Smooth muscle cell (in vitro differentiated cells): ENCODE data around the gene CIDEA. TPM values are rescaled to one million over a fixed set of nuclear protein-coding genes. Genes with fewer than 3 reads are reported as not detected.
A peak's percentile ranks its signal among the peaks of the same experiment; 100 is the strongest.

Source experiments
- DNase-seq: peaks from one replicate; lab custom pipeline; 2025; ENCODE audit not compliant: unreplicated experiment; lab: John Stamatoyannopoulos, UW
- H2AFZ ChIP-seq: fragments of 200-600 bp; sonication (generic); 2 replicates; pipeline ENCODE4 v1.6.0; 2016; ENCODE audit warnings: antibody characterized with exemption, low read depth, mild to moderate bottlenecking
- H3F3A ChIP-seq: fragments of 200-600 bp; sonication (generic); 2 replicates; pipeline ENCODE4 v1.6.0; 2017; ENCODE audit warnings: antibody characterized with exemption, low read depth
- H3K27ac ChIP-seq: fragments of 200-600 bp; sonication (generic); 2 replicates; pipeline ENCODE4 v1.5.1; 2016; ENCODE audit warnings: low read depth, mild to moderate bottlenecking
- H3K27me3 ChIP-seq: fragments of 200-600 bp; sonication (generic); 2 replicates; pipeline ENCODE4 v1.6.1; 2016; ENCODE audit warnings: low read depth, mild to moderate bottlenecking
- H3K36me3 ChIP-seq: fragments of 200-600 bp; sonication (generic); 2 replicates; pipeline ENCODE4 v1.5.1; 2016; ENCODE audit warnings: low read depth
- H3K4me1 ChIP-seq: fragments of 200-600 bp; sonication (generic); 2 replicates; pipeline ENCODE4 v1.5.1; 2016; ENCODE audit warnings: low read depth
- H3K4me2 ChIP-seq: fragments of 200-600 bp; sonication (generic); 2 replicates; pipeline ENCODE4 v1.6.0; 2016; ENCODE audit warnings: mild to moderate bottlenecking
- H3K4me3 ChIP-seq: fragments of 200-600 bp; sonication (generic); 2 replicates; pipeline ENCODE4 v1.5.1; 2016; ENCODE audit warnings: mild to moderate bottlenecking
- H3K79me2 ChIP-seq: fragments of 200-600 bp; sonication (generic); 2 replicates; pipeline ENCODE4 v1.6.0; 2016; ENCODE audit warnings: low read depth, mild to moderate bottlenecking
- H3K9ac ChIP-seq: fragments of 200-600 bp; sonication (generic); 2 replicates; pipeline ENCODE4 v1.6.0; 2016; ENCODE audit warnings: low read depth
- H3K9me3 ChIP-seq: fragments of 200-600 bp; sonication (generic); replicated peaks from 2 replicates; pipeline ENCODE4 v1.5.1; 2016; ENCODE audit warnings: low read depth
- H4K20me1 ChIP-seq: fragments of 200-600 bp; sonication (generic); 2 replicates; pipeline ENCODE4 v1.6.0; 2016; ENCODE audit warnings: low read depth
- WGBS: methylation state at CpG from one replicate; pipeline ENCODE4 v1.1.7; 2016; ENCODE audit warnings: low lambda C conversion rate; 5-methylcytosine and 5-hydroxymethylcytosine counted together
- polyA plus RNA-seq: library from polyadenylated mRNA; unstranded; fragments of >200 nt; fragmentation: Nextera tagmentation; extraction: Ambion mirVana; gene quantifications from 2 replicates; pipeline ENCODE4 v1.2.1, GENCODE V29; 2016
- total RNA-seq: library from RNA; depleted of rRNA; stranded (reverse); fragments of >200 nt; gene quantifications from 2 replicates; pipeline ENCODE4 v1.2.3, GENCODE V29; 2014
- TF ChIP-seq, protein P1 (sequence below): fragments of 200-600 bp; sonication (generic); IDR thresholded peaks from 2 replicates; pipeline ENCODE4 v1.5.1; 2017; ENCODE audit warnings: borderline replicate concordance, mild to moderate bottlenecking, antibody characterized with exemption; ENCODE audit not compliant: insufficient read depth, poor library complexity, severe bottlenecking

CIDEA gene
- total and polyA plus RNA-seq, 2 experiments from 2014 or later, result not detected

DNA sequence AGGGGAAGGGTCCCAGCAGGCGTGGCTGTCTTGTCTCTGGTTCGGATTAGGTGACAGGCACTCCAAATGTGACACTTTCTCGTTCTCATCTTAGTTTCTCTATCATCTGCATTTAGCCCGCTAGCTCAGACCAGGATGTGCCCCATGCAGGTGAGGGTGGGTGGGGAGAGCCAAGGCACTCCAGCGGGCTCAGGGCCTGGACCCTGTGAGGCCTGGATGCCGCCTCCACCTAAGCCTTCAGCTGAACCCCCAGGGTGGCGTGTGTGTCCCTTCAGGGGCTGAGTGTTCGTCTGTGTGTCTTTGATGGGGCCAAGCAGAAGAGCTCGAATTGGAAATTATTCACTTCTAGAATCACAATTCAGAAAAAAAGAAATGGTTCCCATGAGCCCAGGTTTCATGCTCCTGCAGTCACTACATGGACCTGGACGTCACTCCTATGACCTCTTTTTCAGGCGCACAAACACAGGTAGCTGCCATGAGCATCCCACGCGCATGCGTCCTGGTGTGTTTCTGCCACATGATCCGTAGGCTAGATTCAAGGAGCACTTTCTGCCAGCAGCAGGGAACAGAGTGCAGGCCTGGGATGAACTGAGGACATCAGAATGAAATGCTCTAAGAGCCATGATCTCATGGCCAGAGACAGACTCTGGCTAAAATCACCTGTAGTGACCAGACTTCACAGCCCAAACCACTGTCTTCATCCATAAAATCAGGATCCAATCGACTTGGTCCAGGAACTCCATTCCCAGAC is 25.8 kb downstream of the CIDEA start:
- Histone ChIP-seq H2AFZ (no peak overlapping the region), H3K79me2 (no peaks in the 10 kb centered on the region), H3K9ac (peak overlapping the region; percentile 80), H3K27me3 (no peaks in the 10 kb centered on the region), H3K4me2 (peak overlapping the region; percentile 76), H3K27ac (peak overlapping the region; percentile 99), H3K4me3 (no peak overlapping the region), H3F3A (peaks cover 3% of the 10 kb centered on the region), H3K4me1 (peaks cover 22% of the 10 kb centered on the region), H3K9me3 (no peaks in the 10 kb centered on the region), H4K20me1 (no peaks in the 10 kb centered on the region), H3K36me3 (no peaks in the 10 kb centered on the region)
- TF ChIP-seq, protein P1, sequence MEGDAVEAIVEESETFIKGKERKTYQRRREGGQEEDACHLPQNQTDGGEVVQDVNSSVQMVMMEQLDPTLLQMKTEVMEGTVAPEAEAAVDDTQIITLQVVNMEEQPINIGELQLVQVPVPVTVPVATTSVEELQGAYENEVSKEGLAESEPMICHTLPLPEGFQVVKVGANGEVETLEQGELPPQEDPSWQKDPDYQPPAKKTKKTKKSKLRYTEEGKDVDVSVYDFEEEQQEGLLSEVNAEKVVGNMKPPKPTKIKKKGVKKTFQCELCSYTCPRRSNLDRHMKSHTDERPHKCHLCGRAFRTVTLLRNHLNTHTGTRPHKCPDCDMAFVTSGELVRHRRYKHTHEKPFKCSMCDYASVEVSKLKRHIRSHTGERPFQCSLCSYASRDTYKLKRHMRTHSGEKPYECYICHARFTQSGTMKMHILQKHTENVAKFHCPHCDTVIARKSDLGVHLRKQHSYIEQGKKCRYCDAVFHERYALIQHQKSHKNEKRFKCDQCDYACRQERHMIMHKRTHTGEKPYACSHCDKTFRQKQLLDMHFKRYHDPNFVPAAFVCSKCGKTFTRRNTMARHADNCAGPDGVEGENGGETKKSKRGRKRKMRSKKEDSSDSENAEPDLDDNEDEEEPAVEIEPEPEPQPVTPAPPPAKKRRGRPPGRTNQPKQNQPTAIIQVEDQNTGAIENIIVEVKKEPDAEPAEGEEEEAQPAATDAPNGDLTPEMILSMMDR, result no peak
- 92% methylated on average over 16 of the region's 16 CpGs for WGBS
- DNase-seq, result no peak

DNA sequence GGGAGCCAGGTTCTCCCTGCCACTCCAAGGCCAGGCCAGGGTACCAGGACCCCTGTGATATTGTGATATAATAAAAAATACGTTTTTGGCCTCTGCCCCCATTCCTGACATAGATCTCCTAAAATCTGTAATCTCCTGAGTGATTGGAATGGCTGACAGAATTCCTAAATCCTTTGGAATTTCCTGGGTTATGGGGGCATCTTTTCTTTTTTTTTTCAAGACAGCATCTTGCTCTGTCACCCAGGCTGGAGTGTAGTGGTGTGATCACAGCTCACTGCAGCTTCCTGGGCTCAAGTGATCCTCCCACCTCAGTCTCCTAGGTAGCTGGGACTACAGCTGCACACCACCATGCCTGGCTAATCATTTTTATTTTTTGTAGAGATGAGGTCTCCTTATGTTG is 27.7 kb downstream of the CIDEA start:
- peak overlapping the region; percentile 79 for H3K9ac ChIP-seq
- H3K4me2 ChIP-seq, result peak overlapping the region; percentile 37

DNA sequence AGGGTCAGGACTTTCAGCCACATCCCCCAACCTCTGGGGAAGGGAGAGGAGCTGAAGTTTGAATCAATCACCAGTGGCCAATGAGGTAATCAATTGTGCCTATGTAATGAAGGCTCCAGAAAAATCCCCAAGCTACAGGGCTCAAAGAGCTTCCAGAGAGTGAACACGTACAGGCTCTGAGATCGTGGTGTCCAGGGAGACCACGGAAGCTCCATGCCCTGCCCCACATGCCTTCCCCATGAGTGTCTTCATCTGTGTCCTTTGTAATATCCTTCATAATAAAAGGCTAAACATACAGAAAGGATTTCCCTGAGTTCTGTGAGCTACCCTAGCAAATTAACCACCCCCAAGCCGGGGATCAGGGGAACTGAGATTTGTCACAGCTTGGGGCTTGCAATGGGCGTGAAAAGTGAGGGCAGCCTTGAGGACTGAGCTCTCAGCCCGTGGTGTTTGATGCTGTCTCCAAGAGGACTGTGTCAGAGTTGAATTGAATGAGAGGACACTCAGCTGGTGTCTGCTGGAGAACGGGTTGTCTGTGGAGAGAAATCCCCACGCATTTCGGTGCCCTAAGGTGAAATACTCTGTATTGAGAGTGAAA is 28.4 kb downstream of the CIDEA start:
- TF ChIP-seq, protein P1, result no peak
- DNase-seq, result no peak
- Histone ChIP-seq H3K79me2 (no peaks in the 10 kb centered on the region), H3K27ac (peak overlapping the region; percentile 91), H3F3A (peaks cover 14% of the 10 kb centered on the region), H2AFZ (no peak overlapping the region), H3K4me2 (peak overlapping the region; percentile 51), H3K36me3 (no peaks in the 10 kb centered on the region), H3K9me3 (no peaks in the 10 kb centered on the region), H3K27me3 (no peaks in the 10 kb centered on the region), H3K4me3 (no peak overlapping the region), H4K20me1 (no peaks in the 10 kb centered on the region), H3K9ac (peak overlapping the region; percentile 79), H3K4me1 (peaks cover 22% of the 10 kb centered on the region)
- WGBS, result 42% methylated on average over 9 of the region's 9 CpGs

More for the DNA sequence above, 27.7 kb downstream of the CIDEA start:
- H4K20me1 ChIP-seq, result no peaks in the 10 kb centered on the region
- no peaks in the 10 kb centered on the region for H3K27me3 ChIP-seq
- peak overlapping the region; percentile 91 for H3K27ac ChIP-seq
- DNase-seq, result no peak
- H3K4me3 ChIP-seq, result no peak overlapping the region
- peaks cover 22% of the 10 kb centered on the region for H3K4me1 ChIP-seq
- WGBS, result 14% methylated on average over 1 of the region's 1 CpG
- no peak overlapping the region for H2AFZ ChIP-seq
- no peaks in the 10 kb centered on the region for H3K36me3 ChIP-seq
- H3K79me2 ChIP-seq, result no peaks in the 10 kb centered on the region
- peaks cover 7% of the 10 kb centered on the region for H3F3A ChIP-seq
- H3K9me3 ChIP-seq, result no peaks in the 10 kb centered on the region
- TF ChIP-seq, protein P1, result no peak
